ENCODE results near the gene PRDM15. TPM values are rescaled to one million over a fixed set of nuclear protein-coding genes. Genes with fewer than 3 reads are reported as not detected.

PRDM15 gene
- total RNA-seq, 1 experiment from 2014 or later, result 9.8 TPM

- TF ChIP-seq, protein P1, sequence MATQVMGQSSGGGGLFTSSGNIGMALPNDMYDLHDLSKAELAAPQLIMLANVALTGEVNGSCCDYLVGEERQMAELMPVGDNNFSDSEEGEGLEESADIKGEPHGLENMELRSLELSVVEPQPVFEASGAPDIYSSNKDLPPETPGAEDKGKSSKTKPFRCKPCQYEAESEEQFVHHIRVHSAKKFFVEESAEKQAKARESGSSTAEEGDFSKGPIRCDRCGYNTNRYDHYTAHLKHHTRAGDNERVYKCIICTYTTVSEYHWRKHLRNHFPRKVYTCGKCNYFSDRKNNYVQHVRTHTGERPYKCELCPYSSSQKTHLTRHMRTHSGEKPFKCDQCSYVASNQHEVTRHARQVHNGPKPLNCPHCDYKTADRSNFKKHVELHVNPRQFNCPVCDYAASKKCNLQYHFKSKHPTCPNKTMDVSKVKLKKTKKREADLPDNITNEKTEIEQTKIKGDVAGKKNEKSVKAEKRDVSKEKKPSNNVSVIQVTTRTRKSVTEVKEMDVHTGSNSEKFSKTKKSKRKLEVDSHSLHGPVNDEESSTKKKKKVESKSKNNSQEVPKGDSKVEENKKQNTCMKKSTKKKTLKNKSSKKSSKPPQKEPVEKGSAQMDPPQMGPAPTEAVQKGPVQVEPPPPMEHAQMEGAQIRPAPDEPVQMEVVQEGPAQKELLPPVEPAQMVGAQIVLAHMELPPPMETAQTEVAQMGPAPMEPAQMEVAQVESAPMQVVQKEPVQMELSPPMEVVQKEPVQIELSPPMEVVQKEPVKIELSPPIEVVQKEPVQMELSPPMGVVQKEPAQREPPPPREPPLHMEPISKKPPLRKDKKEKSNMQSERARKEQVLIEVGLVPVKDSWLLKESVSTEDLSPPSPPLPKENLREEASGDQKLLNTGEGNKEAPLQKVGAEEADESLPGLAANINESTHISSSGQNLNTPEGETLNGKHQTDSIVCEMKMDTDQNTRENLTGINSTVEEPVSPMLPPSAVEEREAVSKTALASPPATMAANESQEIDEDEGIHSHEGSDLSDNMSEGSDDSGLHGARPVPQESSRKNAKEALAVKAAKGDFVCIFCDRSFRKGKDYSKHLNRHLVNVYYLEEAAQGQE (IDR thresholded peaks at IDR 0.05; ENCODE audit: low read depth), result no peak
- TF ChIP-seq EZH2phosphoT487 (IDR thresholded peaks at IDR 0.05; ENCODE audit: borderline replicate concordance) (no peak), ELF1 (IDR thresholded peaks at IDR 0.05; ENCODE audit: borderline replicate concordance, low read depth) (no peak), FOSL1 (IDR thresholded peaks at IDR 0.05; ENCODE audit: low read depth) (no peak), SRF (IDR thresholded peaks at IDR 0.05; ENCODE audit: low read depth) (no peak), CEBPB (IDR thresholded peaks at IDR 0.05; ENCODE audit: low read depth) (no peak), ZFX (IDR thresholded peaks at IDR 0.05) (no peak), SIN3A (IDR thresholded peaks at IDR 0.05; ENCODE audit: low read depth) (no peak)
These were observed 47.6 kb upstream of the PRDM15 start (continued) for GRCh38 chr21:41926807-41927171.

- H3K4me1 ChIP-seq (ENCODE audit: control insufficient read depth in 1 of 2, insufficient read depth in 2 of 2, low read length in 2 of 2), result peaks cover 9 to 11% of the 10 kb centered on the region in 2 experiments
- H4K20me1 ChIP-seq (ENCODE audit: insufficient read depth), result no peaks in the 10 kb centered on the region
- ChIA-PET RAD21 (ENCODE audit: low non-redundant PET in 1 of 2, low total read pairs in 2 of 2, uncharacterized antibody in 2 of 2, unreplicated experiment in 2 of 2) (no interaction called here), POLR2A (no interaction called here), CTCF (interaction anchor here (0.9 kb wide), 1 partner anchor 191 kb away, joined by 3 read pairs; no protein-coding TSS in a partner anchor)
- H3K27me3 ChIP-seq (ENCODE audit: insufficient read depth, low read length), result no peaks in the 10 kb centered on the region
- TF ChIP-seq FOSL1 (IDR thresholded peaks at IDR 0.05; ENCODE audit: low read depth), result no peak
- no peak for TF ChIP-seq SIN3A (IDR thresholded peaks at IDR 0.05; ENCODE audit: low read depth)
- TF ChIP-seq POLR2AphosphoS5 (IDR thresholded peaks at IDR 0.05; ENCODE audit: low read depth, low read length), result no peak
- no peak for TF ChIP-seq JUND (IDR thresholded peaks at IDR 0.05)
- no peaks in the 10 kb centered on the region for H3K9me2 ChIP-seq (ENCODE audit: insufficient read depth)
- no peaks in the 10 kb centered on the region for H3K9me3 ChIP-seq (ENCODE audit: control insufficient read depth in 1 of 2, insufficient read depth in 1 of 2, low read depth in 1 of 2, low read length in 2 of 2)
- H3K4me3 ChIP-seq (replicated peaks in 1 of 2; ENCODE audit: low read depth in 1 of 2, low read length in 2 of 2), result no peak overlapping the region
- peaks cover 13% of the 10 kb centered on the region; the same call in 1 of the 2 replicates for H3K79me2 ChIP-seq (ENCODE audit: insufficient read depth, low read length)
- no peak for DNase-seq (ENCODE audit: low read depth, low spot score)
- intact Hi-C loops (cut with micrococcal nuclease), result no loop called here
- H3K36me3 ChIP-seq (ENCODE audit: control insufficient read depth in 1 of 2, insufficient read depth in 2 of 2, low read length in 2 of 2), result no peaks in the 10 kb centered on the region; a peak in 1 of 4 replicates
- no peak overlapping the region for H3K4me2 ChIP-seq (ENCODE audit: low read length)
- no peak overlapping the region for H3K9ac ChIP-seq (ENCODE audit: low read length)
- H3K27ac ChIP-seq (ENCODE audit: low read depth, low read length), result no peak overlapping the region
- no TSS peak for BruUV-seq (replicated peaks)
- no peak for ATAC-seq
- H2AFZ ChIP-seq (ENCODE audit: low read depth, low read length, poor library complexity, severe bottlenecking), result no peak overlapping the region
These were observed 47.1 kb upstream of the PRDM15 start for GRCh38 chr21:41926117-41926806.
